Keratinocyte (primary cell): ENCODE results near the gene MALRD1.

Source experiments
- EZH2 ChIP-seq: IDR thresholded peaks from one replicate; pipeline ENCODE4 v1.6.1; 2012; ENCODE audit warnings: inconsistent platforms, mild to moderate bottlenecking, low read length, moderate library complexity
- TF ChIP-seq, protein P1 (sequence below), 3 experiments: IDR thresholded peaks in 1 of 3; conservative IDR thresholded peaks in 1 of 3; optimal IDR thresholded peaks in 1 of 3; 2 replicates in 2 of 3; 3 replicates in 1 of 3; pipeline versions ENCODE3 to v1.5.1; 2011; ENCODE audit warnings: low read length in 3 of 3, mild to moderate bottlenecking in 3 of 3, moderate library complexity in 2 of 3, control low read depth in 1 of 3, inconsistent platforms in 1 of 3; ENCODE audit not compliant: insufficient read depth in 2 of 3; ENCODE audit errors: extremely low read depth in 1 of 3

DNA sequence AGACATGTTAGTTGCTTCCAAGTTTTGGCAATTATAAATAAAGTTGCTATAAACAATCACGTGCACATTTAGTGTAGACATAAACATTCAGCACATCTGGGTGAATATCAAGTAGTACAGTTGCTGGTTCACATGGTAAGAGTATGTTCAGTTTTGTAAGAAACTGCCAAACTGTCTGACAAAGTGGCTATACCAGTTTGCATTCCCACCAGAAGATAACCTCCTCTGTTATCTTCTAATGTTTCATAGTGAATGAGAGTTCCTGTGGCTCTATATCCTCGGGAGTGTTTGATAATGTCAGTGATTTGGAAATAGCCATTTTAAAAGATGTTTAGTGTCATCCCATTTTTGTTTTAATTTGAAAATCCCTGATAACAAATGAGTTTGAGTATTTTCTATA lies 508.1 kb downstream of the MALRD1 start:
- TF ChIP-seq, protein P1, sequence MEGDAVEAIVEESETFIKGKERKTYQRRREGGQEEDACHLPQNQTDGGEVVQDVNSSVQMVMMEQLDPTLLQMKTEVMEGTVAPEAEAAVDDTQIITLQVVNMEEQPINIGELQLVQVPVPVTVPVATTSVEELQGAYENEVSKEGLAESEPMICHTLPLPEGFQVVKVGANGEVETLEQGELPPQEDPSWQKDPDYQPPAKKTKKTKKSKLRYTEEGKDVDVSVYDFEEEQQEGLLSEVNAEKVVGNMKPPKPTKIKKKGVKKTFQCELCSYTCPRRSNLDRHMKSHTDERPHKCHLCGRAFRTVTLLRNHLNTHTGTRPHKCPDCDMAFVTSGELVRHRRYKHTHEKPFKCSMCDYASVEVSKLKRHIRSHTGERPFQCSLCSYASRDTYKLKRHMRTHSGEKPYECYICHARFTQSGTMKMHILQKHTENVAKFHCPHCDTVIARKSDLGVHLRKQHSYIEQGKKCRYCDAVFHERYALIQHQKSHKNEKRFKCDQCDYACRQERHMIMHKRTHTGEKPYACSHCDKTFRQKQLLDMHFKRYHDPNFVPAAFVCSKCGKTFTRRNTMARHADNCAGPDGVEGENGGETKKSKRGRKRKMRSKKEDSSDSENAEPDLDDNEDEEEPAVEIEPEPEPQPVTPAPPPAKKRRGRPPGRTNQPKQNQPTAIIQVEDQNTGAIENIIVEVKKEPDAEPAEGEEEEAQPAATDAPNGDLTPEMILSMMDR (optimal IDR thresholded peaks at IDR 0.05 in 1 of 3, IDR thresholded peaks at IDR 0.05 in 1 of 3, conservative IDR thresholded peaks at IDR 0.05 in 1 of 3; ENCODE audit: extremely low read depth in 1 of 3, insufficient read depth in 2 of 3, low read length in 3 of 3): no peak
- TF ChIP-seq EZH2: no peak
